HG03571 (cell line): ENCODE measurements around the gene YWHAQ.
"Not testable (repeated sequence)": the region's sequence is repeated elsewhere in the genome, so short reads cannot be mapped to it uniquely, and the experiment has no call there.

ENCODE experiments used
- ATAC-seq: cut with Tn5 transposase; IDR thresholded peaks from one replicate; pipeline ENCODE4 v1.9.1; 2021; ENCODE audit not compliant: unreplicated experiment

YWHAQ gene

DNA sequence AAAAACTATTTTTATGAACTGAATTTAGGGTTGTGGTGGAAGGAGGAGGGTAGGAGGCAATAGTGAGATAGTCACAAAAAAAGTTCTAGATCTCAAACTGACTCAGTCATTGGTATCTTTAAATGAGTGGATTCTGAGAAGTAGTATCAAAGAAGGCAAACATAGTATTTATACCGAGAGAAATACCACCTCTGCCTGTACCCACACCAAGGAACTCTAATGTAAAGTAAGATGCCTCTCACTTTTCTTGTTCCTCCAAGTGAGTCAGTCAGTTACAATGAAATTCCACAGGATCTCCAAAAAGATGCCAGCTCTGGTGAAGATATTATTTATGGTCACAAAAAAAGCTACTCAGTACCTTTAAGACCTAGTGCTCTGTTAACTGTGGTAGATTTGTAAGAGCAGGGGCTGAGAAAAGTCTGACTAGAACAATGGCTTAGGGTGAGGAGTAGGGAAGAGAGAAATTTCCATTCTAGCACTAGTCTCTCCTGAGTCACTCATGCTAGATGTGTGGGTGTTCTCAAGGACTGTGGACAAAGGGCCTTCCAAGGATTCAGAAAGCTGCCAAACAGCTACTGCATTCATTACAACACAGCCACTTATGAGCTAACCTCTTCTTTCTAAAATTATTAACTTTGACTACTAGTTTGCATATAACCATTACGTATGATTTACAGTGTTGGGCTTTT is 36.3 kb downstream of the YWHAQ start:
- ATAC-seq: no peak

DNA sequence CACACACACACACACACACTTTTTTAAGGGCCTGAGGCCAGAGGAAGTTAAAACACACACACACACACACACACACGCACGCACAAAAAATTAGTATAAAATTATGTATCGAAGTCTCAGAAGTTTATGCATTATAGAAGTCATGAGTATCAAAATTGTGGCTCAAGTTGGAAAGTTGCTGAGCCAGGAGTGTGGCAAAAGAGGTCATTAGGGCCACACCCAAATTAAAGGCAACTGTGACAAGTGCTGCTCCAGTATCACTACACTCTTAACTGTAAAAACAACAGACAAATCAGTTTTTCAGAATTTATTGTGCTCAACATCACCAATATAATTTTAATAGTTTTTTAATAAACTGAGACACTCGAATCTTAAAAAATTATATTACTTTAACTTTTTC is 36.9 kb downstream of the YWHAQ start:
- ATAC-seq: no peak

DNA sequence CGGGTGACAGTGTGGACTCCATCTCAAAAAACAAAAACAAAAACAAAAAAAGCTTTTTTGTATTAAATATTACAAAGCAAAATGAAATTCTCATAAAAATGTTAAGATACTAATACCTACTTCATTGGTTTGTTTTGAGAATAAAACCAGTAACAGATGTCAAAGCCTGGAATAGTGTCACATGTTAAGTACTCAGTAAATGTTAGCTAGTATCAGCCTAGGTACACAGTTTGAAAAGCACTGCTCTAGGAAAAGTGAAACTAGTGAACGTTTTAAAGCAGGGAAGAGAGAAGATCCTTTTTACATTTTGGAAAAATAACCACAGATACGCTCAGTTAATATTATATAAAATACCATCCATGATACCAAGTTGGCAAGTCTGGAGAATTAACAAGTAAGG is 38.1 kb downstream of the YWHAQ start:
- no peak for ATAC-seq

DNA sequence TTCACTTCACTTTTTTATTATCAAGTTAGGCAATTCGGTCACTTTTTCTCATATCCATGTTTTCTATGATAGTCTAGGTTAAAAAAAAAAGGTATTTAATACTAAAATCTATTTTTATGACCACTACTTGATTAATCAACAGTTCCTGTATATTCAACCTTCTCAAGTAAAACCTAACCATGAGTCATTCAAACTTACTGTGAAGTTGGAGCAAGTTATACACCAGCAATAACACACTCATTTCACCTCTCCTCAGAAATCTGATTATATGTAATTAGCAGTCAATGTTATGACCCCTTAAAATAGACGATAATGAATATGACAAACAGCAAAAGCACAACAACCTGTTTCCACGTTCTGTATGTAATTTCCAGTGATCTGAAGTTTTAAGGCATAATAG is 40.2 kb downstream of the YWHAQ start:
- ATAC-seq: no peak

GRCh38 chr2:9586465-9586864 is 44.3 kb downstream of the YWHAQ start:
- ATAC-seq: no peak

DNA sequence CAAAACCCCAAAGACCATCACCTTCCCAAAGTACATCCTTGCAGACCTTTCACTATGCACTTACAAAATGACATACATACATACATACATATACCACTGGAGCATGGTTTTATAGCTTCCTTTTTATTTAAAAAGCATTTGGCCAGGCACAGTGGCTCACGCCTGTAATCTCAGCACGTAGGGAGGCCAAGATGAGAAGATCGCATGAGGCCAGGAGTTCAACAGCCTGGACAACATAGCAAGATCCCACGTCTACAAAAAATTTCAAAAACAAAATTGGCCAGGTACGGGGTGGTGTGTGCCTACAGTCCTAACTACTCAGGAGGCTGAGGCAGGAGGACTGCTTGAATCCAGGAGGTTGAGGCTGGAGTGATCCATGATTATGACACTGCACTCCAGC is 45.3 kb downstream of the YWHAQ start:
- no peak for ATAC-seq

DNA sequence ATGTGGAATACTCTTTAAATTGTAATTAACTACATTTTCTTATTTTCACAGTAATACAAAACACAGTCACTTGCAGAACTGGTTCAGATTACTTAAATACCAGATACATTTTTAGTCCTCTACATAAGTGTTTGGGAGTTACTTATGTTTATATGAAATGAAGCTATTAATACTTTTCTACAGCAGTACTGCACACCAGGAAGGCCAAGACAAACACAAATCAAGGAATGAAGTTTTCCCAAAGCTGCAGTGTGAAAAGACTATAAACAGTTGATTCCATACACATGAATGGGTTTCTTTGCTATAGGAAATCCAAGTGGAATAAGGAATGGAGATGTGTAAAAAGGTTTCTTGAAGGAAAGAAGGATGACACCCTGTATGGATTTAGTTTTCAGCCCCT is 45.9 kb downstream of the YWHAQ start:
- not testable (repeated sequence) for ATAC-seq

GRCh38 chr2:9582624-9583023 is 48.2 kb downstream of the YWHAQ start:
- no peak for ATAC-seq

- no peak for ATAC-seq
Observed at GRCh38 chr2:9578467-9579235, 52.1 kb downstream of the YWHAQ start.

GRCh38 chr2:9574331-9574730 is 56.5 kb downstream of the YWHAQ start:
- ATAC-seq: no peak

GRCh38 chr2:9573840-9574239 is 57.0 kb downstream of the YWHAQ start:
- ATAC-seq: no peak

DNA sequence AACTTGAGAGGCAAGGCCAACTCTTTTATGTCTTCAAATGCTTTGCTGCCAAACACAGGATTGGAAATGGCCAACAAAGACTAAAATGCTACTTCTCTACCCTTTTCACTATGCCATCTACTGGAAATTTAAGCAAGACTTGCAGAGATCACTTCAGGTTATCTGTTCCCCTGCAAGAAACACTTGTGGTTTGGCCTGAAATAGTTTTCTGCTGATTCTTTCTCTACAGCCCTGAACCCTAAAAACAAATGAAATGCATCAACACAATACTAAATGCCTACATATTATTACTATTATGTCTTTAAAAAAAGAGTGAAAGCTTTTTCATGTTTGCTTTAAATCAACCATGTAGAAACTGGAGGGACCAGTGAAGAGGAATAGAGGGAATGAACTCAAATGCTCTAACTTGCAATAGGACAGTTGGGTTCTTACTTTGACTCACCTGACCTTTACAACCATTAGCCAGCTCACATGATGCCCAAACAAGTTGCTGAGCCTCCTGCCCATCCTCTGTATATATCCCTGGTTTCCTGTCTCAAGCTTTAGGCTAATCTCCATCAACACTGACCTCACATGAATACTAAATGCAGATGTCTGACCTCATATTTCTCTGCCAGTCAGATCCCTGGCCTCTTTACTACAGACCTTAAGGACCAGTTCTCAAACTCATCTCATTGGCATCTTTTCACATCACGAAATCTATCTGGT is 57.6 kb downstream of the YWHAQ start:
- ATAC-seq: no peak

DNA sequence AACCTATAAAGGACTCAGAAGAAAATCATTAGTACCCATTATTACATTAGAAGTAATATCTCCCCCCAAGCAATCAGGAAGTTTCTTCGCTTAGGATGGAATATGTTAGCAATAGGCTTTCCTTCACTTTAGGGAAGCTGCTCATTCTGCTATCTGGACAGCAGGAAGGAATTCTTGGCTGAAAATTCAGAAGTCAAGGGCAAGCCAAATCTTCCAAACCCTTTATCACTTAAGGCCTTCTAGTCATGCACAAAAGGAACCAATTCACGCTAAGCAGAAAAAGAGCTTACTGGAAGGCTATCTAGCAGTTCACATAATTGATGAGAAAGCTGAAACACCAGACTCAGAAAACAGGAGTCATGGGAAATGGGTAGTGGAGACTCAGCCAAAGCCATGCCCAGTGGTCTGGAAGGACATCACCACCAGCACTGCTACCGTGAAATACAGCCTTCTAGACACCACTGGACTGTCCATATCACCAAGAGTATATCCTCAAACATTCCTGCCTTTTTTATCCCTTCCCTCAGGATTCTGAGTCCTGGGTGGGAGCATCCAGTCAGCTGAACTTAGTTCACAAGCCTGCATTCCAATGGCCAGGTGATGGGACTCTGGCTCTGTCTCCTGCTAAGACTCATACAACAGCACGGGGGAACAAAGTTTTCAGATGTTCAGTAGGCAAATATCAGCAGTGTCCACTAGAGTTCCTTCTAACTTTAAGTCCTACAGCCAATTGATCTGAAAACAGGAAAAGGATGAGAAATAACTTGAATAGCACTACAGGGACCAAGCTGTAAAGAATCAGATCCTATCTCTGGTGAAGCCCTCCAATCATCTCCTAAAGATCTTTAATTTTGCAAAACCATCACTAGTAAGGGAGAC is 60.4 kb downstream of the YWHAQ start:
- no peak for ATAC-seq

DNA sequence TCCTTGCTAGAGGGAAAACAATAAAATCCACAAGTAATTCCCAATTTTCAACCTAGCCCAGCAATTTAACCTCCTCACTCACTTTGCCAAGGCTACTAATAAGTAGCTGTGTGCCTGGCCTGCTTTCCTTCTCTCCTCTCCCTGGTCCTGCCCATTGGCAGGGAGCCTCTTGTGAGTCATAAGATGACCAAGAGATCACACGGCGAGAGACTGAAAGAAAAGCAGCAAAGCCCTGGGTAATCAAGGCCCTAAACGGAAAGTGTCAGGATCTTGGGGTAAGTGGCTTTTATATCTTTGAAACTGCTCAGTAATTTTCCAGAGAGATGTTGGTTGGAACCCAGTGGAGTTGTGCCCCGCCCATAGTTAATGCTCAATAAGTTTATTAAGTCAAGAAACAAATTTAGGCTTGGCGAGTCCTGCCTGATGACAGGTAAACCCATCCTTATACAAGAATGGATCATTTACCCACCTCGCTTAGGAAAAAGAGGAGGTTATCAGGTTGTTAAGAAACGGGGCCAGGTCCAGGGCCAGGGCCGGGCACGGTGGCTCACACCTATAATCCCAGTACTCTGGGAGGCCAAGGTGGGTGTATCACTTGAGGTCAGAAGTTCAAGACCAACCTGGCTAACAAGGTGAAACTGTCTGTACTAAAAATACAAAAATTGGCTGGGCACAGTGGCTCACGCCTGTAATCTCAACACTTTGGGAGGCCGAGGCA is 65.2 kb downstream of the YWHAQ start:
- ATAC-seq: no peak

DNA sequence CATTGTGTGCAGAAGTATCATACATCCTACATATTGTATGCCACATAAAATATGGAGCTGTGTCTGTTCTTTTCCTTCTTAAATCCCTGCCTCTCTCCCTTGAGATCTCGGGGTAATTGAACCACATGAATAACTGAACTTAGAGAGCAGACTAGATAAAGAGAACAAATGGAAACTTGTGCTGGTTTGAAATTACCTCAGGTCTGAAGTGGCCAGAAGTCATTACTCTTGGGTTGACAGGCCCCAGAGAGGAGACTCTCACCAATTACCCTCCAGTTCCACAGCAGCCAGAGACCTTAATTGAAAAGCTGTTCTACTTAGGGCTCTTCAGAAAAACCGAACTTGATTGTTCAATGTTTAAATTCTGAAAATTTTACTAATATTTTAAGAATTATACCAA is 70.2 kb downstream of the YWHAQ start:
- no peak for ATAC-seq

GRCh38 chr2:9558948-9559381 is 71.8 kb downstream of the YWHAQ start:
- no peak for ATAC-seq

DNA sequence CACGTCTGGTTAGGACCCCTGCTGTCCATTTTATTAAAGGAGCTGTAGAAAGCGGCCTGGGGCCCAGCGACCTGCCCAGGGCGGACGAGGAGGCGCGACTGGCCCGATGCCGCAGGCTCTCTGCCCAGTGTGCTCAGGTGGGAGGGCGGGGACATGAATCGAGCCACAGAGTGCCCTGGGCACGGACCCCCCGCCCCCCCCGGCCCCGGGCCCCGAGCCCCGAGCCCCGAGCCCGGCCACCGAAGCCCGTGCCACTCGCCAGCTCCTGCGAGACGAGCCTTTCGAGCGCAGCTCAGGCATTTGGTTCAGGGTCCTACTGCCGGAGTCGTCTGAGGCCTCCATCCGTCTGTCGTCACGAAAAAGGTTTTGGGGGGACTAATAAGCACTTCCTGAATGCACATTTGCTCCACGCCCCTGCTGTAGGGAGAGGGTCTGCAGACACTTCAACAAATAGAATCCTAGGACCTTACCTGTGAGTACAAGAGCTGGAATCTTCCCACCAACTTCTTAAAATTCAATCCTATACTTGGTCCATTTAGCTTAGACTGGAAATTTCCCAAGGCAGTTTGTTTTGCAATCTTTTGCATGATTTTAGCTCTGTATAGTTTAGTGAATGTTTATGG is 74.6 kb downstream of the YWHAQ start:
- peak; percentile 23 for ATAC-seq

- ATAC-seq: peak; percentile 92
Observed at GRCh38 chr2:9555297-9556120, 75.3 kb downstream of the YWHAQ start, which contains the start of gene ADAM17. Gene ADAM17 (minus strand): TSS chr2:9555830. CDS start chr2:9555605, 225 bp downstream.

- ATAC-seq: no peak
Observed at GRCh38 chr2:9554921-9555296, 75.9 kb downstream of the YWHAQ start.
